Tibial nerve (tissue), 4 donors: ENCODE results near the gene BCL7B. TPM values are rescaled to one million over a fixed set of nuclear protein-coding genes. Genes with fewer than 3 reads are reported as not detected.
"Not testable (repeated sequence)": the region's sequence is repeated elsewhere in the genome, so short reads cannot be mapped to it uniquely, and the experiment has no call there.

Source experiments
- DNase-seq, 2 donors: peaks; one replicate each; pipeline ENCODE4 v3.0.0-alpha.2; 2019; ENCODE audit warnings: low spot score in 2 of 2
- H3K27ac ChIP-seq, 4 donors: fragments of 200-600 bp; sonication (generic) in 3 of 4; one replicate each; pipeline ENCODE4 v1.5.1; 2017 to 2019; ENCODE audit warnings: mild to moderate bottlenecking in 1 of 4
- H3K27me3 ChIP-seq, 2 donors: fragments of 200-600 bp; sonication (generic) in 1 of 2; one replicate each; pipeline versions ENCODE4 v1.5.1 to v1.6.0; 2017 to 2019
- H3K36me3 ChIP-seq, 3 donors: fragments of 200-600 bp; sonication (generic); one replicate each; pipeline ENCODE4 v1.5.1; 2018 to 2019
- H3K4me1 ChIP-seq, 4 donors: fragments of 200-600 bp; sonication (generic) in 3 of 4; one replicate each; pipeline ENCODE4 v1.5.1; 2017 to 2019
- H3K4me3 ChIP-seq, 4 donors: fragments of 200-600 bp; sonication (generic) in 3 of 4; one replicate each; pipeline ENCODE4 v1.5.1; 2017 to 2019; ENCODE audit warnings: mild to moderate bottlenecking in 1 of 4, moderate library complexity in 1 of 4
- H3K9me3 ChIP-seq, 4 donors: fragments of 200-600 bp; sonication (generic) in 3 of 4; one replicate each; pipeline ENCODE4 v1.5.1; 2017 to 2019
- EP300 ChIP-seq, 2 donors: sonication (generic); formaldehyde crosslinking; IDR thresholded peaks; one replicate each; pipeline ENCODE4 v1.6.1; 2017; ENCODE audit warnings: antibody characterized with exemption in 2 of 2, mild to moderate bottlenecking in 1 of 2
- POLR2A ChIP-seq, 2 donors: fragments of 450-650 bp; IDR thresholded peaks; one replicate each; pipeline ENCODE4 v1.6.1; 2017; ENCODE audit warnings: antibody characterized with exemption in 2 of 2, mild to moderate bottlenecking in 2 of 2, moderate library complexity in 2 of 2
- WGBS, 2 donors: methylation state at CpG; one replicate each; pipeline ENCODE4 v1.1.5; 2018; 5-methylcytosine and 5-hydroxymethylcytosine counted together
- total RNA-seq, 4 donors: library from RNA; depleted of rRNA; stranded (reverse); fragments of >200 nt; gene quantifications; one replicate each; pipeline ENCODE4 v1.1.0, GENCODE V29; 2016
- TF ChIP-seq, protein P1 (sequence below), 5 experiments: fragments of 200-600 bp in 3 of 5; fragments of 450-650 bp in 2 of 5; sonication (generic) in 3 of 5; IDR thresholded peaks; one replicate each; pipeline ENCODE4 v1.5.1; 2016 to 2019; ENCODE audit warnings: antibody characterized with exemption in 5 of 5, mild to moderate bottlenecking in 3 of 5, moderate library complexity in 2 of 5

Gene BCL7B
- total RNA-seq, 4 donors from 2014 or later: 46.1 to 76.2 (median 59.4) TPM

DNA sequence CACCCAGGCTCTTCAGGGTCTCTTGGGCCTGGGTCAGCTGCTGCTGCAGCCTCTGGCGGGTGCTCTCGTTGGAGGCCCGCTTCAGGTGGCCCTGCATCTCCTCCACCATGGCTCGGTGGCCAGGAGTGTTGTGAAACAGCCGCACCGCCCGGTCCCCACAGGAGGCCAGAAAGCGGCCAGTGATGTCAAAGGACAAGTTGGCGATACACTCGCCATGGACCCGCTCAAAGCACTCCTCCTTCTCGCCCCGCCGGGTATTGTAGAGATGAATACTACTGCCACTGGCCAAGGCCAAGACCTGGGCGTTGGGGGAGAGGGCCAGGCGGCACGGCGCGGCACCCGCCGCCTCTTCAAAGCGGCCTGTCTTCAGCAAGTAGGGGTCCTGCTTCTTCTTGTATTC is 13.0 kb upstream of the BCL7B start:
- no peaks in the 10 kb centered on the region for H3K27me3 ChIP-seq
- H3K4me1 ChIP-seq: peaks cover 0 to 8% (median 0%) of the 10 kb centered on the region in 4 donors
- no peak overlapping the region for H3K27ac ChIP-seq
- no peak for TF ChIP-seq POLR2A (IDR thresholded peaks at IDR 0.05)
- TF ChIP-seq EP300 (IDR thresholded peaks at IDR 0.05): no peak
- TF ChIP-seq, protein P1, sequence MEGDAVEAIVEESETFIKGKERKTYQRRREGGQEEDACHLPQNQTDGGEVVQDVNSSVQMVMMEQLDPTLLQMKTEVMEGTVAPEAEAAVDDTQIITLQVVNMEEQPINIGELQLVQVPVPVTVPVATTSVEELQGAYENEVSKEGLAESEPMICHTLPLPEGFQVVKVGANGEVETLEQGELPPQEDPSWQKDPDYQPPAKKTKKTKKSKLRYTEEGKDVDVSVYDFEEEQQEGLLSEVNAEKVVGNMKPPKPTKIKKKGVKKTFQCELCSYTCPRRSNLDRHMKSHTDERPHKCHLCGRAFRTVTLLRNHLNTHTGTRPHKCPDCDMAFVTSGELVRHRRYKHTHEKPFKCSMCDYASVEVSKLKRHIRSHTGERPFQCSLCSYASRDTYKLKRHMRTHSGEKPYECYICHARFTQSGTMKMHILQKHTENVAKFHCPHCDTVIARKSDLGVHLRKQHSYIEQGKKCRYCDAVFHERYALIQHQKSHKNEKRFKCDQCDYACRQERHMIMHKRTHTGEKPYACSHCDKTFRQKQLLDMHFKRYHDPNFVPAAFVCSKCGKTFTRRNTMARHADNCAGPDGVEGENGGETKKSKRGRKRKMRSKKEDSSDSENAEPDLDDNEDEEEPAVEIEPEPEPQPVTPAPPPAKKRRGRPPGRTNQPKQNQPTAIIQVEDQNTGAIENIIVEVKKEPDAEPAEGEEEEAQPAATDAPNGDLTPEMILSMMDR (IDR thresholded peaks at IDR 0.05): no peak
- H3K4me3 ChIP-seq: no peak overlapping the region
- H3K9me3 ChIP-seq: no peaks in the 10 kb centered on the region
- peaks cover 0 to 70% (median 20%) of the 10 kb centered on the region in 3 donors for H3K36me3 ChIP-seq
- no peak for DNase-seq
- WGBS, 2 donors: 95 to 96% methylated on average over 22 of the region's 22 CpGs

DNA sequence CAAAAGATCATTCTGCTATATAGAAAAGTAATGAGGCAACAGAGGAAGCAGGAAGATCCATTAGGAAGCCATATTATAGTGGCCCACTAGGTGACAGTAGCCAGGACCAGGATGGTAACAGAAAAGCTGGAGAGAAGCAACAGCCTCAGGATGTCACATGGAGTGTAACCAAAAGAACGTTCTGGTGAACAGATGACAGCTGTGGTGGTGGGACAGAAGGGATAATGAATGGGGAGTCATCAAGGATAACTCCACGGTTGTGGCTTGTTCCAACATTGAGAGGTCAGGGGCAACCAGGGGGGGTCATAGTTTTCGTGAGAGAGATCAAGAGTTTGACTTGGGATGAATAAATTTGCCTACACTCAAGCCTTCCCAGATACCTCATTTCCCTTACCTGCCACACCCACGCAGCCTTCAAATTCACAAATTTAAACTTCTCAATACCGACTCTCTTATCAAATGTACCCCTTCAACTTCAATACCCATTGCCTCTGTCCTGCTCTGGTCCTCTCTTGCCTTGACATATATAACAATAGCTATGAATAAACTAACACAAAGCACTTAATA is 11.6 kb upstream of the BCL7B start:
- H3K4me3 ChIP-seq: no peak overlapping the region
- H3K27ac ChIP-seq: no peak overlapping the region
- DNase-seq: no peak
- H3K36me3 ChIP-seq: peaks cover 0 to 58% (median 19%) of the 10 kb centered on the region in 3 donors
- TF ChIP-seq EP300 (IDR thresholded peaks at IDR 0.05): no peak
- TF ChIP-seq, protein P1 (IDR thresholded peaks at IDR 0.05): no peak
- TF ChIP-seq POLR2A (IDR thresholded peaks at IDR 0.05): no peak
- 66 to 74% methylated on average over 5 of the region's 5 CpGs for WGBS, 2 donors
- H3K4me1 ChIP-seq: no peaks in the 10 kb centered on the region
- no peaks in the 10 kb centered on the region for H3K9me3 ChIP-seq
- no peaks in the 10 kb centered on the region for H3K27me3 ChIP-seq

DNA sequence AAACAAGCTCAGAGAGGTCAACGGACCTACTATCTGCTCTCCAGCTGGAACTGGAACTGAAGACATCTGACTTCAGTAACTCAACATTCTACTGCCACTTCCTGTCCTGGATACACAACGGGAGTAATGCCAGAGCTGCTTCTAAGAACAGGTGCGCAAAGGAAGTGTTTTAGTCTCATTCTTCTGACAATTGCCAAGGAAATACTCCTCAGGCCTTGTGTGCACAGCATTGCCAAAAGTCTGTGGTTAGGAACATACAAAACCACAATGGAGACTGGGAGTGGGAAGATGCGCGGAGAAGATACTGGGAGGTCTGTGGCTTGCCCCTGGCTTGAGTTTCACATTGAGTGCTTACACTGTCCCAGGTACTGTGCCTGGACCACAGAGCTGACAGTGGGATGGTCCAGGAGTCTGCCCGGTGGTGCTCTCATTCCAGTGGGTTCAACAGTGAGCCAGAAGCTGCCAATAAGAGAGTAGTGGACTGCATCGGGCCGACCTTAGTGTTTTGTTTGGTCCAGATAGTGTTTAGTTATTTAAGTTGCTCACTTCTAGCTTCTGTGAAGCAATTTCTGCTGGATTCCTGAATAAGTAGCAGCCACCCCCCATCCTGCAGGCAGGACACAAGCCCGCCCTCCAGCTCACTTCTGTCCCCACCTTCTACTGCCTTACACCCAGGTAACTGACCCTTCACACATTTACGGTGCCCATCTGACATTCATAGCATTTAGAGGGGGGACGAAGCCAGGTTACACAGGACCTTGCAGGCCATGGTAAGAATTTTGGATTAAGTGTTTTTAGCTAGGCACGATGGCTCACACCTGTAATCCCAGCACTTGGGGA is 10.6 kb upstream of the BCL7B start:
- no peaks in the 10 kb centered on the region for H3K27me3 ChIP-seq
- no peaks in the 10 kb centered on the region for H3K4me1 ChIP-seq
- H3K36me3 ChIP-seq: peaks cover 0 to 47% (median 8%) of the 10 kb centered on the region in 3 donors
- TF ChIP-seq, protein P1 (IDR thresholded peaks at IDR 0.05): no peak
- TF ChIP-seq POLR2A (IDR thresholded peaks at IDR 0.05) (no peak), EP300 (IDR thresholded peaks at IDR 0.05) (no peak)
- H3K9me3 ChIP-seq: no peaks in the 10 kb centered on the region
- no peak overlapping the region for H3K4me3 ChIP-seq
- no peak overlapping the region for H3K27ac ChIP-seq
- WGBS, 2 donors: 60 to 70% methylated on average over 12 of the region's 12 CpGs
- no peak for DNase-seq

DNA sequence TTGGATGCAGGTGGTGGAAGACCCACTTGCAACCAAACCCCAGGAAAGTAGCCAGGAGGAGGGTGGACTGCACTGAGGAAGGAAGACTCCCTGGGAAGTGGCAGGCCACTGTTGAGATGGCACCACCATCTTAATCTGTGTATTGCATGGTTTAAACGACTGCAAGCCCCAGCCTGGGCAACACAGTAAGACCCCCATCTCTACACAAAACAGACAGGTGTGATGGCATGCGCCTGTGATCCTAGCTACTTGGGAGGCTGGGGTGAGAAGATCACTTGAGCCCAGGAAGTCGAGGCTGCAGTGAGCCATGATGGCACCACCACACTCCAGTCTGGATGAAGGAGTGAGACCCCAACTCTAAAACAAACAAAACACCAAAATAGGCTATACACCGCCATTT is 9.7 kb upstream of the BCL7B start:
- Histone ChIP-seq H3K9me3 (no peaks in the 10 kb centered on the region), H3K36me3 (peaks cover 0 to 38% (median 5%) of the 10 kb centered on the region in 3 donors), H3K27ac (no peak overlapping the region), H3K27me3 (no peaks in the 10 kb centered on the region), H3K4me3 (no peak overlapping the region), H3K4me1 (no peaks in the 10 kb centered on the region)
- no peak for DNase-seq
- TF ChIP-seq POLR2A (IDR thresholded peaks at IDR 0.05): no peak
- TF ChIP-seq EP300 (IDR thresholded peaks at IDR 0.05): no peak
- TF ChIP-seq, protein P1 (IDR thresholded peaks at IDR 0.05): no peak
- WGBS, 2 donors: 91% methylated on average over 4 of the region's 4 CpGs

DNA sequence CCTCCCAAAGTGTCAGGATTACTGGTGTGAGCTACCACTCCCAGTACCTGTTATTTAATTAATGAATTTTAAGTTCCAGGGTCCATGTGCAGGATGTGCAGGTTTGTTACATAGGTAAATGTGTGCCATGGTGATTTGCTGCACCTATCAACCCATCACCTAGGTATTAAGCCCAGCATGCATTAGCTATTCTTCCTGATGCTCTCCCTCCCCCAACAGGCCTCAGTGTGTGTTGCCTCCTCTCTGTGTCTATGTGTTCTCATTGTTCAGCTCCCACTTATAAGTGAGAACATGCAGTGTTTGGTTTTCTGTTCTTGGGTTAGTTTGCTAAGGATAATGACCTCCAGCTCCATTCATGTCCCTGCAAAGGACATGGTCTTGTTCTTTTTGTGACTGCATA is 8.9 kb upstream of the BCL7B start:
- Histone ChIP-seq H3K27ac (peak overlapping the region in 1 of 4 donors; percentile 21), H3K4me3 (peak overlapping the region in 1 of 4 donors; percentile 29), H3K36me3 (peaks cover 0 to 31% (median 5%) of the 10 kb centered on the region in 3 donors)
- DNase-seq, H3K4me1 ChIP-seq, H3K27me3 ChIP-seq, H3K9me3 ChIP-seq: not testable (repeated sequence)
